ENCODE data around the gene TSSC4. TPM values are rescaled to one million over a fixed set of nuclear protein-coding genes. Genes with fewer than 3 reads are reported as not detected.

The TSSC4 gene
- total RNA-seq, 1 experiment from 2014 or later = 47.1 TPM

DNA sequence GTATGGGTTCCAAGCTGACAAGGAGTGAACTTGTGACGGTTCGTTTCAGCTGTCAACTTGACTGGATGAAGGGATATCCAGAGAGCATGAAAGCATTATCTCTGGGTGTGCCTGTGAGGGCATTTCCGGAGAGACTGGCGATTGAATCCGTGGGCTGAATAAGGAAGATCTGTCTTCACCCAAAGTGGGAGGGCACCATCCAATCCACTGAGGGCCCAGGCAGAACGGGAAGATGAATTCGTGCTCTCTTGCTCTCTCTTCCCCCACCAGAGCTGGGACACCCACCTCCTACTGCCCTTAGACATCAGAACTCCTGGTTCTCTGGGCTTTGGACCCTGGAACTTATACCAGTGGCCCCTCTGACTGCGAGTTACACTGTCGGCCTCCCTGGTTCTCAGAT lies 39.0 kb upstream of the TSSC4 start:
- H3K36me3 ChIP-seq (ENCODE audit: control insufficient read depth in 1 of 2, insufficient read depth in 2 of 2, low read length in 2 of 2) = no peaks in the 10 kb centered on the region
- peaks cover 0 to 3% of the 10 kb centered on the region in 2 experiments; a peak in 1 of 4 replicates for H3K4me1 ChIP-seq (ENCODE audit: control insufficient read depth in 1 of 2, insufficient read depth in 2 of 2, low read length in 2 of 2)
- H2AFZ ChIP-seq (ENCODE audit: low read depth, low read length, poor library complexity, severe bottlenecking) = no peak overlapping the region
- no peak overlapping the region for H3K4me3 ChIP-seq (replicated peaks in 1 of 2; ENCODE audit: low read depth in 1 of 2, low read length in 2 of 2)
- CTCF ChIA-PET = no interaction called here
- H3K27ac ChIP-seq (ENCODE audit: low read depth, low read length) = no peak overlapping the region
- no peaks in the 10 kb centered on the region for H3K27me3 ChIP-seq (ENCODE audit: insufficient read depth, low read length)
- no peak for ATAC-seq
- POLR2A ChIA-PET = interaction anchor here (0.6 kb wide), 1 partner anchor 16 kb away, joined by 3 read pairs; the partner anchor contains the start of gene CD81
- RAD21 ChIA-PET (ENCODE audit: low non-redundant PET in 1 of 2, low total read pairs in 2 of 2, uncharacterized antibody in 2 of 2, unreplicated experiment in 2 of 2) = no interaction called here
- no peaks in the 10 kb centered on the region for H4K20me1 ChIP-seq (ENCODE audit: insufficient read depth)
- no peak for TF ChIP-seq EGR1 (IDR thresholded peaks at IDR 0.05; ENCODE audit: low read depth)
- no peak for TF ChIP-seq ELF1 (IDR thresholded peaks at IDR 0.05; ENCODE audit: borderline replicate concordance, low read depth)
- no peak for TF ChIP-seq JUND (IDR thresholded peaks at IDR 0.05)
- no peak for TF ChIP-seq TCF7L2 (IDR thresholded peaks at IDR 0.05; ENCODE audit: borderline replicate concordance, extremely low read depth, insufficient read depth, insufficient read length)
- TF ChIP-seq ZFX (IDR thresholded peaks at IDR 0.05) = no peak
- TF ChIP-seq, protein P1, sequence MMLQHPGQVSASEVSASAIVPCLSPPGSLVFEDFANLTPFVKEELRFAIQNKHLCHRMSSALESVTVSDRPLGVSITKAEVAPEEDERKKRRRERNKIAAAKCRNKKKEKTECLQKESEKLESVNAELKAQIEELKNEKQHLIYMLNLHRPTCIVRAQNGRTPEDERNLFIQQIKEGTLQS (IDR thresholded peaks at IDR 0.05) = no peak
- TF ChIP-seq RAD21 (IDR thresholded peaks at IDR 0.05; ENCODE audit: low read depth) = no peak
- TF ChIP-seq POLR2A (IDR thresholded peaks at IDR 0.05; ENCODE audit: borderline replicate concordance, extremely low read depth, insufficient read depth, insufficient read length) = no peak
- TF ChIP-seq, protein P2, sequence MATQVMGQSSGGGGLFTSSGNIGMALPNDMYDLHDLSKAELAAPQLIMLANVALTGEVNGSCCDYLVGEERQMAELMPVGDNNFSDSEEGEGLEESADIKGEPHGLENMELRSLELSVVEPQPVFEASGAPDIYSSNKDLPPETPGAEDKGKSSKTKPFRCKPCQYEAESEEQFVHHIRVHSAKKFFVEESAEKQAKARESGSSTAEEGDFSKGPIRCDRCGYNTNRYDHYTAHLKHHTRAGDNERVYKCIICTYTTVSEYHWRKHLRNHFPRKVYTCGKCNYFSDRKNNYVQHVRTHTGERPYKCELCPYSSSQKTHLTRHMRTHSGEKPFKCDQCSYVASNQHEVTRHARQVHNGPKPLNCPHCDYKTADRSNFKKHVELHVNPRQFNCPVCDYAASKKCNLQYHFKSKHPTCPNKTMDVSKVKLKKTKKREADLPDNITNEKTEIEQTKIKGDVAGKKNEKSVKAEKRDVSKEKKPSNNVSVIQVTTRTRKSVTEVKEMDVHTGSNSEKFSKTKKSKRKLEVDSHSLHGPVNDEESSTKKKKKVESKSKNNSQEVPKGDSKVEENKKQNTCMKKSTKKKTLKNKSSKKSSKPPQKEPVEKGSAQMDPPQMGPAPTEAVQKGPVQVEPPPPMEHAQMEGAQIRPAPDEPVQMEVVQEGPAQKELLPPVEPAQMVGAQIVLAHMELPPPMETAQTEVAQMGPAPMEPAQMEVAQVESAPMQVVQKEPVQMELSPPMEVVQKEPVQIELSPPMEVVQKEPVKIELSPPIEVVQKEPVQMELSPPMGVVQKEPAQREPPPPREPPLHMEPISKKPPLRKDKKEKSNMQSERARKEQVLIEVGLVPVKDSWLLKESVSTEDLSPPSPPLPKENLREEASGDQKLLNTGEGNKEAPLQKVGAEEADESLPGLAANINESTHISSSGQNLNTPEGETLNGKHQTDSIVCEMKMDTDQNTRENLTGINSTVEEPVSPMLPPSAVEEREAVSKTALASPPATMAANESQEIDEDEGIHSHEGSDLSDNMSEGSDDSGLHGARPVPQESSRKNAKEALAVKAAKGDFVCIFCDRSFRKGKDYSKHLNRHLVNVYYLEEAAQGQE (IDR thresholded peaks at IDR 0.05; ENCODE audit: low read depth) = no peak
- TF ChIP-seq SP1 (IDR thresholded peaks at IDR 0.05; ENCODE audit: low read depth) = no peak
- no peak for TF ChIP-seq YY1 (IDR thresholded peaks at IDR 0.05; ENCODE audit: extremely low read depth, insufficient replicate concordance, low read depth, low read length)
- no peak for TF ChIP-seq POLR2AphosphoS5 (IDR thresholded peaks at IDR 0.05; ENCODE audit: low read depth, low read length)
- TF ChIP-seq CEBPB (IDR thresholded peaks at IDR 0.05; ENCODE audit: low read depth) = no peak
- TF ChIP-seq, protein P3, sequence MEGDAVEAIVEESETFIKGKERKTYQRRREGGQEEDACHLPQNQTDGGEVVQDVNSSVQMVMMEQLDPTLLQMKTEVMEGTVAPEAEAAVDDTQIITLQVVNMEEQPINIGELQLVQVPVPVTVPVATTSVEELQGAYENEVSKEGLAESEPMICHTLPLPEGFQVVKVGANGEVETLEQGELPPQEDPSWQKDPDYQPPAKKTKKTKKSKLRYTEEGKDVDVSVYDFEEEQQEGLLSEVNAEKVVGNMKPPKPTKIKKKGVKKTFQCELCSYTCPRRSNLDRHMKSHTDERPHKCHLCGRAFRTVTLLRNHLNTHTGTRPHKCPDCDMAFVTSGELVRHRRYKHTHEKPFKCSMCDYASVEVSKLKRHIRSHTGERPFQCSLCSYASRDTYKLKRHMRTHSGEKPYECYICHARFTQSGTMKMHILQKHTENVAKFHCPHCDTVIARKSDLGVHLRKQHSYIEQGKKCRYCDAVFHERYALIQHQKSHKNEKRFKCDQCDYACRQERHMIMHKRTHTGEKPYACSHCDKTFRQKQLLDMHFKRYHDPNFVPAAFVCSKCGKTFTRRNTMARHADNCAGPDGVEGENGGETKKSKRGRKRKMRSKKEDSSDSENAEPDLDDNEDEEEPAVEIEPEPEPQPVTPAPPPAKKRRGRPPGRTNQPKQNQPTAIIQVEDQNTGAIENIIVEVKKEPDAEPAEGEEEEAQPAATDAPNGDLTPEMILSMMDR (IDR thresholded peaks at IDR 0.05 in 2 of 3, conservative IDR thresholded peaks at IDR 0.05 in 1 of 3; ENCODE audit: borderline replicate concordance in 1 of 3, insufficient read depth in 1 of 3, low read depth in 2 of 3, low read length in 2 of 3) = no peak
- H3K9me3 ChIP-seq (ENCODE audit: control insufficient read depth in 1 of 2, insufficient read depth in 1 of 2, low read depth in 1 of 2, low read length in 2 of 2) = no peaks in the 10 kb centered on the region
- DNase-seq (ENCODE audit: low read depth, low spot score) = no peak
- H3K4me2 ChIP-seq (ENCODE audit: low read length) = no peak overlapping the region
- no peak overlapping the region for H3K9ac ChIP-seq (ENCODE audit: low read length)
- no peaks in the 10 kb centered on the region for H3K79me2 ChIP-seq (ENCODE audit: insufficient read depth, low read length)
- intact Hi-C loops (cut with micrococcal nuclease) = no loop called here
- H3K9me2 ChIP-seq (ENCODE audit: insufficient read depth) = no peaks in the 10 kb centered on the region
- no TSS peak for BruUV-seq (replicated peaks)

All from HCT116 (cell line).